ENCODE data around the gene UGGT2. TPM values are rescaled to one million over a fixed set of nuclear protein-coding genes. Genes with fewer than 3 reads are reported as not detected.
"Not testable (repeated sequence)": the region's sequence is repeated elsewhere in the genome, so short reads cannot be mapped to it uniquely, and the experiment has no call there.

The UGGT2 gene
- total RNA-seq, 4 donors from 2014 or later, result 17.5 to 29.9 (median 25.2) TPM

GRCh38 chr13:95937714-95938320, 115.4 kb downstream of the UGGT2 start:
- Histone ChIP-seq H3K4me1 (no peaks in the 10 kb centered on the region), H3K27ac (no peak overlapping the region), H3K27me3 (no peaks in the 10 kb centered on the region), H3K9me3 (no peaks in the 10 kb centered on the region), H3K36me3 (peaks cover 0 to 11% (median 0%) of the 10 kb centered on the region in 3 donors), H3K4me3 (no peak overlapping the region)
- no peak for DNase-seq
- TF ChIP-seq POLR2A (IDR thresholded peaks at IDR 0.05) (no peak), CTCF (IDR thresholded peaks at IDR 0.05) (no peak)

GRCh38 chr13:95931300-95932025, 121.7 kb downstream of the UGGT2 start:
- H3K36me3 ChIP-seq, result peaks cover 0 to 10% (median 0%) of the 10 kb centered on the region in 3 donors
- no peaks in the 10 kb centered on the region for H3K27me3 ChIP-seq
- peaks cover 0 to 4% (median 0%) of the 10 kb centered on the region in 4 donors for H3K9me3 ChIP-seq
- H3K27ac ChIP-seq, result no peak overlapping the region
- no peak for DNase-seq
- TF ChIP-seq POLR2A (IDR thresholded peaks at IDR 0.05) (no peak), CTCF (IDR thresholded peaks at IDR 0.05) (no peak)
- no peaks in the 10 kb centered on the region for H3K4me1 ChIP-seq
- H3K4me3 ChIP-seq, result no peak overlapping the region

GRCh38 chr13:95929430-95929829, 123.8 kb downstream of the UGGT2 start:
- no peak overlapping the region for H3K27ac ChIP-seq
- no peak for DNase-seq
- H3K4me3 ChIP-seq, result no peak overlapping the region
- TF ChIP-seq CTCF (IDR thresholded peaks at IDR 0.05) (no peak), POLR2A (IDR thresholded peaks at IDR 0.05) (no peak)
- H3K4me1 ChIP-seq, result no peaks in the 10 kb centered on the region
- no peaks in the 10 kb centered on the region for H3K27me3 ChIP-seq
- H3K36me3 ChIP-seq, result no peaks in the 10 kb centered on the region
- peaks cover 0 to 4% (median 0%) of the 10 kb centered on the region in 4 donors for H3K9me3 ChIP-seq

GRCh38 chr13:95928367-95928906, 124.8 kb downstream of the UGGT2 start:
- not testable (repeated sequence) for DNase-seq, H3K27ac ChIP-seq, H3K36me3 ChIP-seq, H3K4me1 ChIP-seq, H3K27me3 ChIP-seq, H3K4me3 ChIP-seq, H3K9me3 ChIP-seq

GRCh38 chr13:95926231-95926630, 127.0 kb downstream of the UGGT2 start:
- TF ChIP-seq CTCF (IDR thresholded peaks at IDR 0.05) (no peak), POLR2A (IDR thresholded peaks at IDR 0.05) (no peak)
- H3K4me1 ChIP-seq, result no peaks in the 10 kb centered on the region
- no peaks in the 10 kb centered on the region for H3K9me3 ChIP-seq
- H3K4me3 ChIP-seq, result no peak overlapping the region
- no peak overlapping the region for H3K27ac ChIP-seq
- no peak for DNase-seq
- H3K27me3 ChIP-seq, result no peaks in the 10 kb centered on the region
- H3K36me3 ChIP-seq, result no peaks in the 10 kb centered on the region

- no peaks in the 10 kb centered on the region for H3K4me1 ChIP-seq
- TF ChIP-seq POLR2A (IDR thresholded peaks at IDR 0.05), result no peak
- no peak for TF ChIP-seq CTCF (IDR thresholded peaks at IDR 0.05)
- no peaks in the 10 kb centered on the region for H3K27me3 ChIP-seq
- no peaks in the 10 kb centered on the region for H3K9me3 ChIP-seq
- no peak for DNase-seq
- H3K4me3 ChIP-seq, result no peak overlapping the region
- no peak overlapping the region for H3K27ac ChIP-seq
- H3K36me3 ChIP-seq, result no peaks in the 10 kb centered on the region
Observed at GRCh38 chr13:95924389-95924994, 128.7 kb downstream of the UGGT2 start.

Data from Peyer's patch (tissue), 4 donors.